GM19238 (cell line): ENCODE results near the gene TAP1.
"Not testable (repeated sequence)": the region's sequence is repeated elsewhere in the genome, so short reads cannot be mapped to it uniquely, and the experiment has no call there.

Experiments used
- DNase-seq: peaks from one replicate; pipeline ENCODE4 v3.0.0; 2011; ENCODE audit warnings: low spot score; ENCODE audit not compliant: insufficient read length

TAP1 gene

DNA sequence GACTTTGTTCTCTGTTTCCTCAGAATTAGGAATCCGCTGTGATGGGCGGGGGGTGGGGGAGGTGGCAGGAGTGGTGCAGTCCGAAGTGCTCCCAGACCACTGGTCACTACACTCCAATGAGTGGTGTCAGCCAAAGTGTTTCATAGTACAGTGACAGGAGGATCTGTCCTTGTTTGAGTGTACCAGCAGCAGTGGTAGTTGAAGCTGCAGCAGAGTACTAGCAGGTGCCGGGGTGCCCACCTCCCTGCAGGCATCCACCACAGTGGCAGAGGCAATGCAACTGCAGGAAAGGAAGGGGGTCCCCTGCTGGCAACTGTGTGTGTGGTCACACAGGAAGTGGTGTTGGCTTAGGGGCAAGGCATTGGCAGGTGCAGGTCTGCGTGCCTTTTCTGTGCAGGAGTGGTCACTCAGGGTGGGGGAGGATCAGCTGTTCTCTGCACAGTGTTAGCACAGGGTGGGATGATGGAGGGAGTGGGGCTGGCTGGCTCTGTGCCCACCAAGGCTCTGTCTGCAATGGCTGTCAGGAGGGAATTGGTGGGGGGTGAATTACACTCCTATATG is 46.4 kb downstream of the TAP1 start:
- DNase-seq: no peak

GRCh38 chr6:32805404-32805803 is 48.1 kb downstream of the TAP1 start:
- not testable (repeated sequence) for DNase-seq

- DNase-seq: no peak
Measured at GRCh38 chr6:32803416-32803815, 50.1 kb downstream of the TAP1 start.

DNA sequence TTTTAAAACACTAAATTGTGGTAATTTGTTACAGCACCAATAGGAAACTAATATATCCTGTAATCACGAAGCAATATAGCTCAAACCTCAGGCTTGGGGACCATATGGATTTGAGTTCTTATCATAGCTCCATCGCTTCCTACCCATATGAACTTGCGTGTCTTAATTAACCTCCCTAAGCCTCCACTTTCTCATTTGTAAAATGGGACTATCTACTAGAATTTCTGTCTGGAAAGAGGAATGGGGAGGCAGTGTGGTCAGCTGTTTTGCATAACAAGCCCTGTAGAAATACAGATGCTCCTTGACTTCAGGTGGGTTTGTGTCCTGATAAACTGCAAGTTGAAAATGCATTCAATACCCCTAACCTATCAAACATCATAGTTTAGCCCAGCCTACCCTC is 53.8 kb downstream of the TAP1 start:
- no peak for DNase-seq

DNA sequence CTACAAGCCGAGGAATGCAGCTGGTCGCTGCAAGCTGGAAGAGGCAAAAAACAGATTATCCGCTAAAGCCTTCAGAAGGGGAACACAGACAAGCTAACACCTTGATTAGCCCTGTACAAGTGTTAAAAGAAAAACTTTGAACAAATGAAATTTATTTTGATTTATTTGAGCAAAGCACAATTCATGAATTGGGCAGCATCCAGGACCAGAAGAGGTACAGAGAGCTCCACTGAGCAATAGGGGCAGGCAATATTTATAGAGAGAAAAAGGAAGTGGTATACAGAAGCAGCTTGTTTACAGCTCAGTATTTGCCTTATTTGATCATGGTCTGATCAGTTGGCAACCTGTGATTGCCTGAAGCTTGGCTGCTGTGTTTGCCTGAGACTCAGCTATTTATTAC is 54.3 kb downstream of the TAP1 start:
- no peak for DNase-seq

GRCh38 chr6:32796848-32797776 is 56.4 kb downstream of the TAP1 start:
- DNase-seq: peak; percentile 31
